Thyroid gland (tissue), 4 donors: Measurements from ENCODE around the gene POPDC2. TPM values are rescaled to one million over a fixed set of nuclear protein-coding genes. Genes with fewer than 3 reads are reported as not detected.
"Not testable (repeated sequence)": the region's sequence is repeated elsewhere in the genome, so short reads cannot be mapped to it uniquely, and the experiment has no call there.

Experiments used
- DNase-seq, 2 donors: peaks; one replicate each; pipeline ENCODE4 v3.0.0-alpha.2; 2019
- H3K27ac ChIP-seq, 3 donors: fragments of 200-600 bp; sonication (generic); 1 replicate in 2 of 3; 2 replicates in 1 of 3; pipeline ENCODE4 v1.5.1; 2016 to 2019; ENCODE audit warnings: mild to moderate bottlenecking in 1 of 3, moderate library complexity in 1 of 3
- H3K27me3 ChIP-seq: fragments of 200-600 bp; sonication (generic); one replicate; pipeline ENCODE4 v1.5.1; 2019
- H3K36me3 ChIP-seq, 2 donors: fragments of 200-600 bp; sonication (generic); one replicate each; pipeline ENCODE4 v1.5.1; 2016 to 2019
- H3K4me1 ChIP-seq, 2 donors: fragments of 200-600 bp; sonication (generic); one replicate each; pipeline ENCODE4 v1.5.1; 2017 to 2019
- H3K4me3 ChIP-seq, 3 donors: fragments of 200-600 bp; sonication (generic); replicated peaks in 1 of 3; 1 replicate in 2 of 3; 2 replicates in 1 of 3; pipeline ENCODE4 v1.5.1; 2016; ENCODE audit warnings: mild to moderate bottlenecking in 1 of 3
- H3K9me3 ChIP-seq: fragments of 200-600 bp; sonication (generic); one replicate; pipeline ENCODE4 v1.5.1; 2017
- POLR2A ChIP-seq, 2 donors: fragments of 450-650 bp; IDR thresholded peaks; one replicate each; pipeline ENCODE4 v1.6.1; 2017; ENCODE audit warnings: antibody characterized with exemption in 2 of 2, mild to moderate bottlenecking in 2 of 2, moderate library complexity in 1 of 2
- WGBS, 2 donors: methylation state at CpG; one replicate each; pipeline ENCODE4 v1.1.5; 2017; 5-methylcytosine and 5-hydroxymethylcytosine counted together
- intact Hi-C: fragments of 100-400 bp; cut with DNase I; formaldehyde crosslinking; loops from one replicate; pipeline ENCODE4 v1.15.1; 2023
- total RNA-seq, 4 donors: library from RNA; depleted of rRNA; stranded (reverse); fragments of >200 nt; gene quantifications; one replicate each; pipeline ENCODE4 v1.2.3, GENCODE V29; 2016
- TF ChIP-seq, protein P1 (sequence below), 6 experiments: fragments of 200-600 bp in 3 of 6; fragments of 450-650 bp in 3 of 6; sonication (generic) in 3 of 6; IDR thresholded peaks; one replicate each; pipeline ENCODE4 v1.5.1; 2016 to 2019; ENCODE audit warnings: antibody characterized with exemption in 6 of 6, mild to moderate bottlenecking in 2 of 6, inconsistent platforms in 1 of 6, moderate library complexity in 1 of 6

The POPDC2 gene
- total RNA-seq, 4 donors from 2014 or later = 1.9 to 5.4 (median 4.6) TPM

DNA sequence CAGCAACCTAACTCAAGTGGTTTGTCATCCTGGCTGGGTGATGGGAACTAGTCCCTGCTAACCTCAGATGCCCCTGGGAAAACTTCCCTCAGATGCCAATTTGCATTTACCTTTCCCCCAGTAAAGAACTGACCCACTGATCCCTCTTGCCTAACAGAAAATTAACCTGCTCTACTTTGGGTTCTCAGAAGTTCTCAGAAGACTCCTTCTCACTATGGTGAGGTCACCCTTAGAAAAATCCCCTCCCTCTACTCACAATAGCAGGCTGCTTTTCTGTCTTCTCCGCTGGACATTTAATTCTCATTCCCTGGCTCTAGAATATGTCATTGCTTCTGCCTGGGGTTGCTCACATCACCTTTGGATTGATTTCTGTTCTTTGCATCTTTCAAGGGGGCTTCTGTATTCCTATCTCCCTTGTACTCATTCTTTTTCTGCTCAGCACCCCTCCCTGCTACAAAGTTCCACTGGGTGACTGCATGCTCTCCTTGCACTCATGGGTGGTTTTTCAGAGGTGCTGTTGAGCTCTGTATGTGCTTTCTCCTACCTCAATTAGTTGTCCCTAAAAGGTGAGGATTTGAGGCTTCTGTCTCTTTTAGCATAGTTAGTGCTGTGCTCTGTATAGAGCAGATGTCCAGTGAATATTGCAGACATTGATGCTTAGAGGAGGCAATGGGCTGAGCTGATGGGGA is 61.8 kb downstream of the POPDC2 start:
- no peaks in the 10 kb centered on the region for H3K36me3 ChIP-seq
- intact Hi-C loops = no loop called here
- DNase-seq = no peak
- H3K4me1 ChIP-seq = peaks cover 0 to 9% of the 10 kb centered on the region in 2 donors
- 85 to 92% methylated on average over 1 of the region's 1 CpG for WGBS, 2 donors
- H3K27me3 ChIP-seq = no peaks in the 10 kb centered on the region
- TF ChIP-seq POLR2A (IDR thresholded peaks at IDR 0.05) = no peak
- TF ChIP-seq, protein P1, sequence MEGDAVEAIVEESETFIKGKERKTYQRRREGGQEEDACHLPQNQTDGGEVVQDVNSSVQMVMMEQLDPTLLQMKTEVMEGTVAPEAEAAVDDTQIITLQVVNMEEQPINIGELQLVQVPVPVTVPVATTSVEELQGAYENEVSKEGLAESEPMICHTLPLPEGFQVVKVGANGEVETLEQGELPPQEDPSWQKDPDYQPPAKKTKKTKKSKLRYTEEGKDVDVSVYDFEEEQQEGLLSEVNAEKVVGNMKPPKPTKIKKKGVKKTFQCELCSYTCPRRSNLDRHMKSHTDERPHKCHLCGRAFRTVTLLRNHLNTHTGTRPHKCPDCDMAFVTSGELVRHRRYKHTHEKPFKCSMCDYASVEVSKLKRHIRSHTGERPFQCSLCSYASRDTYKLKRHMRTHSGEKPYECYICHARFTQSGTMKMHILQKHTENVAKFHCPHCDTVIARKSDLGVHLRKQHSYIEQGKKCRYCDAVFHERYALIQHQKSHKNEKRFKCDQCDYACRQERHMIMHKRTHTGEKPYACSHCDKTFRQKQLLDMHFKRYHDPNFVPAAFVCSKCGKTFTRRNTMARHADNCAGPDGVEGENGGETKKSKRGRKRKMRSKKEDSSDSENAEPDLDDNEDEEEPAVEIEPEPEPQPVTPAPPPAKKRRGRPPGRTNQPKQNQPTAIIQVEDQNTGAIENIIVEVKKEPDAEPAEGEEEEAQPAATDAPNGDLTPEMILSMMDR (IDR thresholded peaks at IDR 0.05) = no peak
- peak overlapping the region in 1 of 3 donors; percentile 62 for H3K27ac ChIP-seq
- H3K4me3 ChIP-seq = no peak overlapping the region
- H3K9me3 ChIP-seq = no peaks in the 10 kb centered on the region

DNA sequence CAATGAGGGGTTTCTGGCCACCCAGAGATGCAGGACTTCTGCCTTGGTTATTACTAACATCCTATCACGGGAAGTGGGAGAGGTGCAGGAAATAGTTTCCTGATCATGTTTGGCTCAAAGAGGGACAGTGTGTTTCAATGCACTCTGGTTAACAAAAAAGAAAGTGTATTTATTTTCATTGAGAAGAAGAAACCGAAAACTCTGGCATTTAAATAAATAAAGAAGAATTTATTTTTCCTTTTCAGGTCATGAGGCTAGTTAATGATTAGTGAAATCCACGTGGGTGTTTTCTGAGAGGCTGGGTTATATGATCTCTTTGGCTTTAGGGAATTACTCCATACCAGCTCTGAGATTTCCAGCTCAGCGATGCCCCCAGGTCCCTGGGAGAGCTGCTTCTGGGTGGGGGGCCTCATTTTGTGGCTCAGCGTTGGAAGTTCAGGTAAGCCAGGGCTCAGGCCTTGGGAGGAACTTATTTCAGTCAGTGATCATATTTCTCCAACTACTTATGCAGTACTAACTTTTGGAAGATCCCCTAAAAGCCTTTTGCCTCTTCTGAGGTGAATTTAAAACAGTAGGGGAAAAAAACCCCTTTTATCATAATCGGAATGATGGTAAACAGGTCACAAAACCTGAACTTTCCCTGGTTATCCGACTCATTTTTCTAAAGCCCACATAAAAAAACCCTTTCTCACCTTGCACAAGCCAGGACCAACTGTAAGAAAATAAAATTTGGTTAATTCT is 62.7 kb downstream of the POPDC2 start, which contains the start of gene PLA1A:
PLA1A (plus strand) TSS at position 338 of the 741 bp plus-strand sequence; CDS start at position 367, 29 bp downstream.
- intact Hi-C loops = no loop called here
- H3K27ac ChIP-seq = peak within 1 kb of the TSS; percentile 12 to 62 (median 51)
- 70 to 73% methylated on average over 7 of the region's 7 CpGs for WGBS, 2 donors
- peaks cover 0 to 9% of the 10 kb centered on the region in 2 donors for H3K4me1 ChIP-seq
- DNase-seq = no peak
- H3K4me3 ChIP-seq = no peak within 1 kb of the TSS
- H3K27me3 ChIP-seq = no peaks in the 10 kb centered on the region
- no peaks in the 10 kb centered on the region for H3K36me3 ChIP-seq
- no peaks in the 10 kb centered on the region for H3K9me3 ChIP-seq
- TF ChIP-seq, protein P1 (IDR thresholded peaks at IDR 0.05) = no peak
- no peak for TF ChIP-seq POLR2A (IDR thresholded peaks at IDR 0.05)

DNA sequence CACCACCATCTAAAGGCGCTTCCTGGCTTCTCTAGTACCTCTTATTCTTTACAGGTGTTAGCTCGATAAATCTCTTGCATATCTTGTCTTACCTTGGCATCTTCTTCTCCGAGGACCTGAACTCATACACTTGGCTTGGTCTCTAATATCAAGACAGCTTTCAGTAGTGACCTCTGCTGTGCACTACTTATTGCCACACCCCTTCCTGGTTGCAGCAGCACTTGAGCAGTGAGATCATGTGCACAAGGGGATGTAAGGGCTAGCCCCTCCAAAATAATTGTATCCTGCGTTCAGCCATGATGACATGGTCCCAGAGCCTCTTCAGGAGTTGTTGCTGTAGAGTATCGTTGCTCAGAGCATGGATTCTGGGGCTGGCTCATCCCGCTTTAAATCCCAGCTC is 64.0 kb downstream of the POPDC2 start:
- no peaks in the 10 kb centered on the region for H3K36me3 ChIP-seq
- intact Hi-C loops = no loop called here
- peaks cover 0 to 9% of the 10 kb centered on the region in 2 donors for H3K4me1 ChIP-seq
- H3K27me3 ChIP-seq = no peaks in the 10 kb centered on the region
- 82 to 87% methylated on average over 6 of the region's 6 CpGs for WGBS, 2 donors
- no peak overlapping the region for H3K4me3 ChIP-seq
- no peak for DNase-seq
- H3K9me3 ChIP-seq = no peaks in the 10 kb centered on the region
- TF ChIP-seq POLR2A (IDR thresholded peaks at IDR 0.05) = no peak
- TF ChIP-seq, protein P1 (IDR thresholded peaks at IDR 0.05) = no peak
- no peak overlapping the region for H3K27ac ChIP-seq

DNA sequence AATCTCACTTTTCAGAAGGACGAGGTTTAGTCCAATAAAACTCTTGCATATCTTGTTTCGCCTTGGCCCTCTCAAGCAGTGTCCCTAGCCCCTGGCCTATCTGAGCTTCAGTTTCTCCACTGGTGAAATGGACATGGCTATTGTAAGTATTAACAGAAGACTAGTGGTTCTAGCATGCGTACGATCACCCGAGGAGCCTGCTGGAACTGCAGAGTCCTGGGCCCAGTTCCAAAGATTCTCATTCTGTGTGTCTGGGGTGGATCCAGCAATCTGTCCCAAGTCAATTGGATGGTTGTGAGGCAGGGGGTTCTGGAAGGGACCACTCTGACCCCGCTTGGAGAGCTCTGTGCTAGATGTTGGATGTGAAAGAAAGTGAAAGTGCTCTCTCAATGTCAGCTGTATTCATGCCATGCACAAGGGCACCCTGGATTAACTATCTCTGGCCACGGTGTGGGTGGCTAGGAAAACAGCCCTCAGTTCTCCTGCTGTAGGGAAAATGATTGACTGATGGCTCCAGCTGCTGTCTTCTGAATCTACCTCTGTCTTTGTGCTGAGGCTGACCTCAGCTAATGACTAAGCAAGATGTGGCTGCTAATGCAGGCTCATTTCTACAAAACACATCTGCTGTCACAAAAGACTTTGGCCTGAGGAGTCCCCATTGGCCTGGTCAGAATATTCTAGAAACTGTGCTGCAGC is 64.6 kb downstream of the POPDC2 start:
- Histone ChIP-seq H3K27me3 (no peaks in the 10 kb centered on the region), H3K27ac (no peak overlapping the region), H3K9me3 (no peaks in the 10 kb centered on the region), H3K4me1 (peaks cover 0 to 9% of the 10 kb centered on the region in 2 donors), H3K4me3 (no peak overlapping the region), H3K36me3 (no peaks in the 10 kb centered on the region)
- no peak for DNase-seq
- TF ChIP-seq, protein P1 (IDR thresholded peaks at IDR 0.05) = no peak
- no peak for TF ChIP-seq POLR2A (IDR thresholded peaks at IDR 0.05)
- 84 to 95% methylated on average over 7 of the region's 7 CpGs for WGBS, 2 donors
- intact Hi-C loops = no loop called here

DNA sequence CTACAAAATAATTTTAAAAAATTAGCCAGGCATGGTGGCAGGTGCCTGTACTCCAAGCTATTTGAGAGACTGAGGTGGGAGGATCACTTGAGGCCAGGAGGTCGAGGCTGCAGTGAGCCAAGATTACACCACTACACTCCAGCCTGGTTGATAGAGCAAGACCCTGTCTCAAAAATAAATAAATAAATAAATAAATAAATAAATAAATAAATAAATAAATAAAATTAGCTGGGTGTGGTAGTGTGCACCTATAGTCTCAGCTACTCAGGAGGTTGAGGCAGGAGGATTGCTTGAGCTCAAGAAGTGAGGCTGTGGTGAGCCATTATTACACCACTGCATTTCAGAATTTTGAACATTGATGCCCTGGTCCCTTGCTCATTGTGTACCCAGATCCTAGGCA is 65.5 kb downstream of the POPDC2 start:
- intact Hi-C loops, H3K36me3 ChIP-seq, H3K27ac ChIP-seq, H3K9me3 ChIP-seq, H3K27me3 ChIP-seq, H3K4me1 ChIP-seq, H3K4me3 ChIP-seq, DNase-seq: not testable (repeated sequence)
- 88 to 90% methylated on average over 1 of the region's 1 CpG for WGBS, 2 donors
